NCI-H446 treated with DMSO at 0.1 percent for 48 hours (cell line): ENCODE data around the gene APOBEC4.

Experiments
- DNase-seq: peaks from one replicate; lab custom pipeline; 2025; lab: John Stamatoyannopoulos, UW

The APOBEC4 gene

GRCh38 chr1:183602510-183602909 is 50.6 kb downstream of the APOBEC4 start:
- DNase-seq = no peak

DNA sequence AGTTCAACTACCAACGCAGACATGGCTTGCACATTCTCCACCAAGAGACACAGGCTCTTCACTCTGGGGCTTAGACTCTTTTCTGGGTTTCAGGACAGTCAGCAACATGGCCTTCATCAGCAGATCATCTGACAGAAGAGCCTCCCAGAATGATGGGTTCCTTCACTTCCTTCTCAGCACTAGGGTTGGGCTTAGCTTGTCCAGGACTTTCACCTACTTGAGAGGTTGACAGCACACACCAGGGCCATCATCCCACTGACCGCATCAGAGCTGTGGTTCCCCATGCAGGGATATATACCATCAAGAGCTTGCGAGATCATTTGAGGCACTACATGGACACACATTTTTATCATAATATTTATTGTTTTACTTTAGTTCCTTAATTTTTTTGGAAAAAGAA is 52.5 kb downstream of the APOBEC4 start:
- no peak for DNase-seq

DNA sequence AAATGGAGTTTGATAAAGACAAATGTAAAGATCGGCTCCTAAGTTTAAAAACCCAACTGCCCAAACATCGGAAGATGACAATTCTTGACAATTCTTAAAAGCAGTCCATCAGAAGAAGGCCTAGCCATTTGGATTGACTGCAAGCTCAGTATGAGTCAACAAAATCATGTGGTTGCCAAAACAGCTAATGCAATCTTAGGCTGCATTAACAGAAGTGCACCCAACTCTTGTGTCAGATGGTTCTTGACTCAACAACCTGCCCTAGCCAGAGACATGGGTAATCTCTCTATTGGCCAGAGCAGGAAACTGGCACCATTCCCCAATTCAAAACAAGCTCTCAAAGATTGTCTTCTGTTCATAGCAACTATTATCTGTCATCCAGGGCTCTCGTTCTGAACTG is 53.0 kb downstream of the APOBEC4 start:
- peak; percentile 95 for DNase-seq

- DNase-seq = peak; percentile 86
These were observed 54.7 kb downstream of the APOBEC4 start for GRCh38 chr1:183598386-183598785.

DNA sequence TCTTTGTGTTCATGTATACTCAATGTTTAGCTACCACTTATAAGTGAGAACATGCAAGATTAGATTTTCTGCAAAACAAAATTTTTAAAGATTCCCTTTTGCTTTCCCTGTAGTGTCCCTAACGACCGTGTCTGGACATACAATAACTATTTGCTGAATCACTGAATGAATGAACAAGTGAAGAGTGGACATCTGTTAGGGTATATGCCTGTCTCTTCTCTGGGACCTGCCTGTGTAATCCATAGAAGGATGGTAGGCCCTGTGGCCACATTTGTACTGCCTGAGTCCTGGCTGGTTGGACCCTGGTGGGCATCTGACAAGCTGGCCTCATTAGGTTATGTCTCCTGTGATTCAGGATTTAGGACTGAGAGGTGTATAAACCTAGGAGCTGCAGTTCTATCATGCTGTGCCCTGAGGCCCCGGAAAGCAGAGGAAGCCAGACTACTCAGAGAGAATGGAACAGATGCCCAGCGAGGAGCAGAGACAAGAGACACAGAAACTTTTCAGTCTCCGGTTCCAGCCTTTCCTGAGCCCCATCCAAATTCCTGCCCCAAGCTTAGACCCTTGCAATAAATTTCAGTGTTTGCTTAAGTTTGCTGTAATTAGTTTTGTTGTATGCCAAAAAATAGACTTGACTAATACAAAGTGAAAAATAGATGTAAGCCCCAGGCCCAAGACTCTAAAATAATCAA is 55.3 kb downstream of the APOBEC4 start:
- DNase-seq = peak; percentile 70

GRCh38 chr1:183596500-183596899 is 56.6 kb downstream of the APOBEC4 start:
- no peak for DNase-seq
